NOMO-1 treated with dmso at 0.1 percent for 144 hours (cell line): ENCODE data around the gene HTATIP2.
A peak's percentile ranks its signal among the peaks of the same experiment; 100 is the strongest.
"Not testable (repeated sequence)": the region's sequence is repeated elsewhere in the genome, so short reads cannot be mapped to it uniquely, and the experiment has no call there.

ENCODE experiments used
- DNase-seq: peaks from one replicate; lab custom pipeline; 2025; ENCODE audit not compliant: unreplicated experiment; lab: John Stamatoyannopoulos, UW

The HTATIP2 gene

GRCh38 chr11:20369826-20370225, 6.3 kb downstream of the HTATIP2 start:
- no peak for DNase-seq

- DNase-seq: no peak
Measured at GRCh38 chr11:20372081-20372626, 8.6 kb downstream of the HTATIP2 start.

DNA sequence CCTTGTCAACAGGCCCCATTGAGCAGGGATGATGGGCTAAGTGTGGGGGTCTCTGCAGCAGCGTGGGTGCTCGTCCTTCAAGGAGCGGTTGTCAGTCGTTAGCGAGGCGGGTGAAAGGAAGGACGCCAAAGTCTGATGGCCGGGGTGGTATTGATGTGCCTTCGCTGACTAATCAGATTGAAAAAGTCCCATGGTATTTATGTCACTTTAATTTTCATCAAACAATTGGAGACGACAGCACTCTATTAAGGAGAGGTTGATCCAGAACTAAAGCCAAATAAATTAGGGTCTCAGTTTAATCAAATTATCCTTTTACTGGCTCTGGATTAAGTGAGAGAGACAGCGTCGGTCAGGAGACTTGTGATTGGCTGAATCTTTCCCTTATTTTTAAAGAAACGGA, 9.6 kb downstream of the HTATIP2 start:
- DNase-seq: no peak

- DNase-seq: no peak
Measured at GRCh38 chr11:20373568-20374209, 10.2 kb downstream of the HTATIP2 start.

- no peak for DNase-seq
Measured at GRCh38 chr11:20374741-20375300, 11.3 kb downstream of the HTATIP2 start.

- DNase-seq: no peak
Measured at GRCh38 chr11:20376162-20376730, 12.7 kb downstream of the HTATIP2 start.

GRCh38 chr11:20385996-20386395, 22.5 kb downstream of the HTATIP2 start:
- DNase-seq: not testable (repeated sequence)

GRCh38 chr11:20387261-20388095, 24.0 kb downstream of the HTATIP2 start, which contains the start of gene PRMT3:
Gene PRMT3 (plus strand): TSS chr11:20387716. CDS start chr11:20387747, 31 bp downstream.
- peak; percentile 92 for DNase-seq

- no peak for DNase-seq
Measured at GRCh38 chr11:20388096-20389055, 24.9 kb downstream of the HTATIP2 start.

DNA sequence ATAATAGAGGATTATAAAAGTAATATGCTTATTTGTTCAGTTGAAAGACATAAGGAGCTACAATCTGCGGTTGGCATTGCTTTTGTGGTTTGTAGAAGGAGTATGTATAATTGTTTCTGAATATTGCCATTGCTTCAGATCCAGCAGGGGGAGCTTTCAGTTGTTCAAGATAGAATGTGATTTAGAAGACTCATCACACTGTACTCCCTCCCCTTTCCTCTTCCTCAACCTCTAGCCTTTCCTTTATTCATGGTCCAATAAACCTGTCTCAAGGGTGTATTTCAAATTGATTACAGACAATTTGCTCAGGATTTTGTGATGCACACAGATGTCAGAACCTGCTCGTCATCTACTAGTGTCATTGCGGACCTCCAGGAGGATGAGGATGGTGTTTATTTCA, 33.8 kb downstream of the HTATIP2 start:
- peak; percentile 29 for DNase-seq

GRCh38 chr11:20399498-20399897, 36.0 kb downstream of the HTATIP2 start:
- no peak for DNase-seq

DNA sequence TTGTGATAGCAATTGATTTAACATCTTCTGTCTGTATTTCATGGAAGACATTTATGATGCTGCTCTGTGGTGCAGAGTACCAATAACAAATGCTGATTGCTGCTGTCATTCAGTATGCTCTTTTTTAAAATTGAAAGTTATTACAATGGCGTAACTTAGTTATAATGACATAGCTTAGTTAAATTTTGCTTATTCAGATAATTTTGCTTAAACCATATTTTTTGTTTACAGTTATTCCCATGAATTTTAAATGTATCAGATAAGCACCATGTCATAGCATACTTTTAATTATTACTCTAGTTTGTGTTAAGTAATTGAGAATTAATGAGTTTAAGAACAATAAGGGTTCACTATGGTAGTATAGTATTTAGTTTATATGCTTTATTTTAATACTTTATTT, 39.5 kb downstream of the HTATIP2 start:
- no peak for DNase-seq

- no peak for DNase-seq
Measured at GRCh38 chr11:20406484-20406883, 43.0 kb downstream of the HTATIP2 start.

- no peak for DNase-seq
Measured at GRCh38 chr11:20407344-20407743, 43.8 kb downstream of the HTATIP2 start.

- DNase-seq: no peak
Measured at GRCh38 chr11:20415432-20415831, 51.9 kb downstream of the HTATIP2 start.

DNA sequence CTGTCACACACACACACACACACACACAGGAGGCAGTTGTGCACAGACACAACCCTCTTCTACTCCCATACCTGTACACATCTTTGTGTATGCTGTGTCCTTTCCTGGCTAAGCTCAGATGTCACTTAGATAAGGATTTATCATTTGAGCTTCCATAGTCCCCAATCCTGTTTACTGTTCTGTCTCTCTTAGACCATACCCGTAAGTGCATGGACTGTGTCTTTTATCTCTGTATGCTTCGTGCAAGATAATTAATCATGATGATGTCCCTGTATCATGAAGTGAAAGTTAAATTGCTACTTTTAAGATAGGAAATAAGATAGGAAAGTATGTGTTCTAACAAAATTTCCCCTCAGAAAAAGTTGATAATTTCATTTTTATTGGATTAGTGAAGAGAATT, 54.3 kb downstream of the HTATIP2 start:
- no peak for DNase-seq

GRCh38 chr11:20421946-20422345, 58.4 kb downstream of the HTATIP2 start:
- DNase-seq: no peak

- no peak for DNase-seq
Measured at GRCh38 chr11:20429216-20429615, 65.7 kb downstream of the HTATIP2 start.
